Measurements from ENCODE around the gene DOCK11.

GRCh38 chrX:118669435-118669834 is 173.8 kb downstream of the DOCK11 start:
- TF ChIP-seq EZH2 (IDR thresholded peaks at IDR 0.05; ENCODE audit: borderline replicate concordance) (no peak), CTCF (IDR thresholded peaks at IDR 0.05; ENCODE audit: poor library complexity) (no peak)

Data from hepatocyte (in vitro differentiated cells).